ENCODE data around the gene DAO. TPM values are rescaled to one million over a fixed set of nuclear protein-coding genes. Genes with fewer than 3 reads are reported as not detected.

Gene DAO
- total RNA-seq, 1 experiment from 2014 or later: not detected

GRCh38 chr12:108933949-108934348, 54.1 kb downstream of the DAO start:
- no peak overlapping the region for H3T11ph ChIP-seq (ENCODE audit: low read length)
- no peak overlapping the region for H2BK12ac ChIP-seq (ENCODE audit: insufficient read length, low read depth, low read length)
- no peaks in the 10 kb centered on the region for H4K20me1 ChIP-seq (ENCODE audit: control insufficient read depth, insufficient read depth, insufficient read length)
- no peak overlapping the region for H2BK15ac ChIP-seq (ENCODE audit: low read depth, low read length)
- H4K91ac ChIP-seq (ENCODE audit: insufficient read length, low read depth, low read length): no peak overlapping the region
- no peak overlapping the region for H3K27ac ChIP-seq (ENCODE audit: insufficient read length, low read depth, low read length)
- peaks cover 8% of the 10 kb centered on the region in 2 experiments for H3K4me1 Mint-ChIP-seq
- DNase-seq: no peak
- no peak overlapping the region for H4K5ac ChIP-seq (ENCODE audit: insufficient read length, low read depth, low read length)
- no peak overlapping the region for H3K4me2 ChIP-seq (ENCODE audit: insufficient read depth, insufficient read length, low read length)
- no peak overlapping the region for H3K4ac ChIP-seq (ENCODE audit: low read depth, low read length)
- TF ChIP-seq, protein P1, sequence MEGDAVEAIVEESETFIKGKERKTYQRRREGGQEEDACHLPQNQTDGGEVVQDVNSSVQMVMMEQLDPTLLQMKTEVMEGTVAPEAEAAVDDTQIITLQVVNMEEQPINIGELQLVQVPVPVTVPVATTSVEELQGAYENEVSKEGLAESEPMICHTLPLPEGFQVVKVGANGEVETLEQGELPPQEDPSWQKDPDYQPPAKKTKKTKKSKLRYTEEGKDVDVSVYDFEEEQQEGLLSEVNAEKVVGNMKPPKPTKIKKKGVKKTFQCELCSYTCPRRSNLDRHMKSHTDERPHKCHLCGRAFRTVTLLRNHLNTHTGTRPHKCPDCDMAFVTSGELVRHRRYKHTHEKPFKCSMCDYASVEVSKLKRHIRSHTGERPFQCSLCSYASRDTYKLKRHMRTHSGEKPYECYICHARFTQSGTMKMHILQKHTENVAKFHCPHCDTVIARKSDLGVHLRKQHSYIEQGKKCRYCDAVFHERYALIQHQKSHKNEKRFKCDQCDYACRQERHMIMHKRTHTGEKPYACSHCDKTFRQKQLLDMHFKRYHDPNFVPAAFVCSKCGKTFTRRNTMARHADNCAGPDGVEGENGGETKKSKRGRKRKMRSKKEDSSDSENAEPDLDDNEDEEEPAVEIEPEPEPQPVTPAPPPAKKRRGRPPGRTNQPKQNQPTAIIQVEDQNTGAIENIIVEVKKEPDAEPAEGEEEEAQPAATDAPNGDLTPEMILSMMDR (conservative IDR thresholded peaks at IDR 0.05): no peak
- no peak overlapping the region for H3K4me3 Mint-ChIP-seq
- H3K23me2 ChIP-seq (ENCODE audit: insufficient read length, low read depth, low read length, poor library complexity, severe bottlenecking): no peaks in the 10 kb centered on the region
- H3K56ac ChIP-seq (ENCODE audit: insufficient read length, low read depth, low read length): no peak overlapping the region
- no peak overlapping the region for H4K8ac ChIP-seq (replicated peaks; ENCODE audit: insufficient read length, low read depth, low read length)
- no peaks in the 10 kb centered on the region for H3K36me3 Mint-ChIP-seq (ENCODE audit: insufficient read depth in 1 of 3, low read depth in 3 of 3)
- no peaks in the 10 kb centered on the region for H3K9me3 ChIP-seq (ENCODE audit: control insufficient read depth, low read depth, low read length)
- H2AK5ac ChIP-seq (ENCODE audit: insufficient read length, low read length): no peak overlapping the region
- H2BK20ac ChIP-seq (ENCODE audit: low read depth, low read length, poor library complexity, severe bottlenecking): no peak overlapping the region
- H3K79me2 ChIP-seq (ENCODE audit: insufficient read depth, low read length): no peaks in the 10 kb centered on the region
- H3K27me3 Mint-ChIP-seq (ENCODE audit: low read depth): peaks cover 6% of the 10 kb centered on the region
- H3K18ac ChIP-seq (ENCODE audit: insufficient read length, low read depth, low read length): no peak overlapping the region
- H3K9me3 Mint-ChIP-seq: no peaks in the 10 kb centered on the region
- H3K79me1 ChIP-seq (ENCODE audit: insufficient read depth, low read depth, low read length, poor library complexity, severe bottlenecking): no peaks in the 10 kb centered on the region
- H3K9ac ChIP-seq (ENCODE audit: extremely low read depth, insufficient read length, low read length): no peak overlapping the region
- H2BK120ac ChIP-seq (ENCODE audit: low read depth, low read length, poor library complexity, severe bottlenecking): no peak overlapping the region
- H3K23ac ChIP-seq (ENCODE audit: insufficient read length, low read depth, low read length): no peak overlapping the region
- H3K14ac ChIP-seq (ENCODE audit: insufficient read depth, low read length): no peak overlapping the region
- H3K27me3 ChIP-seq (ENCODE audit: insufficient read depth, low read length): no peaks in the 10 kb centered on the region
- H2BK5ac ChIP-seq (ENCODE audit: insufficient read length, low read length): no peak overlapping the region
- no peaks in the 10 kb centered on the region; the same call in 1 of the 2 replicates for H3K4me1 ChIP-seq (ENCODE audit: insufficient read depth, low read length)
- H2AFZ ChIP-seq (ENCODE audit: low read length): no peak overlapping the region
- WGBS (ENCODE audit: extremely low coverage, insufficient read length, low lambda C conversion rate): no CpG with 5 or more reads among the region's 6 CpGs
- no peak overlapping the region for H3K27ac Mint-ChIP-seq

All from H9 (cell line).